ENCODE measurements around the gene SYPL2.

The SYPL2 gene

DNA sequence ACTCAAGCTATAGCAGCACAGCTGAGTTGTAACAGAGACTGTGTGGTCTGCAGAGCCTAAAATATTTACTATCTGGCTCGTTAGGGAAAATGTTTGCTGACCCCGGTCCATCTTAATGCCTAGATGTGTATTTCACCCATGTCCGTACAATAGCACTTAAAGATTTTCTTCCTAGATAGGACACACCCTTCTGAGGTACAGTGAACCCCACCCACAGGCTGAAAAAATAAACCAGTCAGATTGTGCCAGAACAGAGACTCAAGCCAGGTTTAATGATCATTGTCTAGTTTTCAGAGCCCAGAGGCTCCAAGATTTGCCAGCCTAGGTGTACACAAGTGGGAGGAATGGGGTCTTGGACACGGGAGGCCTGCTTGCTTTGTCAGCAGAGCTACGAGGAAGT is 37.6 kb downstream of the SYPL2 start:
- DNase-seq = no peak
- in situ Hi-C loops (cut with HindIII; ENCODE audit: low pct_ligation_motif_present, low pct_unique_long_range_greater_than_20kb, low sequenced_read_pairs) = no loop called here

DNA sequence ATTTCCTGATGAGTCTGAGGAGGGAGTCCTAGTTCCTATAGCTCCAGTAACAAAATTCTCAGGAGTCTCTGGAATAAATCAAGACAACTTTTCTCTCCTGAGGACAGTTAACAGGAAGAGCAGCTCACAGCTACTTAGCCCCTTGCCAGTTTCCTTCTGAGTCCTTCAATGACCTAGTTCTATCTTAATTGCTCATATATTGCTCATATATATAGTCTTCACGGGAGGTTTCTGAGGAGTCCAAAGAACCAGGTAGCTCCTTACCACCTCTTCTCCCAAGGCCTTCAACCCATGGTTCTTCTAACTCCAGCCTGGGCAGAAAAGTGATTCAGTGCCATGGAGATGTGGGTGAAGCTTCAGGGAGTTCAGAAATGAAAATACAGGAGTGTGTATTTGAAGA is 38.6 kb downstream of the SYPL2 start:
- no peak for DNase-seq
- in situ Hi-C loops (cut with HindIII; ENCODE audit: low pct_ligation_motif_present, low pct_unique_long_range_greater_than_20kb, low sequenced_read_pairs) = no loop called here

DNA sequence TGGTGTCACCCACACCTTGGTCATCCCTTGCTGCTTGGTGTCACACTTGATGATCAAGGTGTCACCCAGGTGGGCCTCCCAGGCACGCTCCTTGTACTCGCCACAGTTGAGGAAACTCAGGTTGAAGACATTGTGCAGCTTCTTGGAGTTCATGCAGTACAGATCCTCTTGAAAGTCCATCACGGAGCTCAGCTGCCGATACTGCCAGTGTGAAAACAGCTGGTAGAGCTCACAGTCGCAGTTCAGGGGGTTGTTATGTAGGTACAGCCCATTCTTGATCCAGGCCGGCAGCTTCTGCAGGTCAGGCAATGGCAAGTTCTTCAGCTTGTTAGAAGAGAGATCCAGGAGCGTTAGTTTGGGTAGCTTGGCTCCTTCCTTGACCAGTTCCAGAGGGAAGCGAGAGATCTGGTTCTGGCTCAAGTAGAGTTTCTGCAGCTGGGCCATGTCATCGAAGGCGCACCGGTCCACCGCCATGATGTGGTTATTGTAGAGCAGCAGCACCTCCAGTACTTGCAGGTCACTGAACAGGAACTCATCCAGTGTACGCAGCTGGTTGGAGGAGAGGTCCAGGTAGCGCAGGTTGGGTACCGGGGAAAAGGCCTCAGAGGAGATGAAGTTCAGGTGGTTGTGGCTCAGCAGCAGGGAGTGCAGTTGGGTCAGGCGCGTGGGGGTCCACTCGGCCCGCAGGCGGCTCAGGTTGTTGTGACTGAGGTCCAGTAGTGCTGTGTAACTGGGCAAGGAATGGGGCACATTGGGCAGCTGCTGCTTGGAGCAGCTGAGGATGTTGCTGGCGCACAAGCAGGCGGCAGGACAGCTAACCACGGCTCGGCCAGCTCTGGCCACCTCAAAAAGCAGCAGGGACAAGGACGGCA is 41.9 kb downstream of the SYPL2 start:
- no peak for DNase-seq
- in situ Hi-C loops (cut with HindIII; ENCODE audit: low pct_ligation_motif_present, low pct_unique_long_range_greater_than_20kb, low sequenced_read_pairs) = no loop called here

DNA sequence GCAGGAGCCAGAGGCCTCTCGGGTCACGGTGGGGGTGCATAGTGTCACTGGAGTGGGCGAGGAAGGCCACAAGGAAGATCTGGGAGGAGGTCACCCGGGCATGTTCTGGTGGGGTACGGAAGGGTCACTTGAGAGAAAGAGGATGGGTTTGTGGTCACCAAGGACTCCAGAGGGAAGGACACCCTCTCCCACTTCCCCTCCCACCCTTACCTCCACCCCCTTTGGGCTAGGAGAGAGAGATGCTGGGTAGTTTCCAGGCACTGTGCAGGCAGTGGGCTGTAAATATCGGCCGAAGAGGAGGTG is 42.5 kb downstream of the SYPL2 start:
- no peak for DNase-seq
- in situ Hi-C loops (cut with HindIII; ENCODE audit: low pct_ligation_motif_present, low pct_unique_long_range_greater_than_20kb, low sequenced_read_pairs) = no loop called here

DNA sequence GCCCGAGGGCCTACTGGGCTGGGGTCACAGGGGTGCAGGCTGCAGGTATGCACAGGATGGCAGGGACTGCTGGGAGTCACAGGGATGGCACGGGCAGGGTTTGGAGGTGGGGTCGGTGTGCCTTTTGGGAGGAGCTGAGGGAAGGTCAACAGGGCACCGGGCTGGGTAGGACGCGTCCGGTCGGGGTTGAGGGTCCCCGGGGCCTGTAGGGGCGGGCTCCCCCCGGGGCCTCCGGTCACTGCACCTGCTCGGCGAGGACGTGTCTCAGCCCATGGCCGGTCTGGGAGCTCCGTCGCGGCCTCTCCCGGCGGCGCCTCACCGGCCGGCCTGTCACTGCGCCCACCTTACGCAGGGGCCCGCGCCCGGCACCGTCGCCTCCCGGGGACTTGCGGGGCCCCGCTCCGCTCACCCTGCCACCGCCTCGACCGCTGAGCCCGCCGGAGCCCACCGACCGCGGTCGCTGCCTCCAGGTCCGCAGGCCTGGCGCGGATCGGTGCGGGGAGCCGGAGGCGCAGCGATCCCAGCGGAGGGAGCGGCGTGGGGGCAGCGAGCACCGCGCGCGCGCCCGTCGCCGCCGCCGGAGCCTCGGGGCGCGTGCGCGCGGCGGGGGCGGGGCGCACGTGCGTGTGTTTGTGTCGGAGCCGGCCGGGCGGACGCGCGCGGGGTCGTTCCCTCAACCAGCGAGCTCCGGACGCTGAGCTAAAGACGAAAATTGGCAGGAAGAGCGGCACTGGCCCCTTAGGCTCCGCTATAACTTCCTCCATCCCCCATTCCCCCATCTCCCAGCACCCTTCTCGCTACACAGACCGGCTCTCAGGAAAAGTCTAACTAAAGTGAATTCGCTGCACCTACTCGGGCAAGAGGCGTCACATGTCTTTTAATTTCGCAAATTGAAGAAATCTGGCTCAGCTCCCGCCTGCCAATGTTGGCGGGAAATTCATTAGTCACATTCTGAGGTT is 43.1 kb downstream of the SYPL2 start, which contains the start of gene AMIGO1:
Gene AMIGO1, minus strand, starts transcription at position 552 of the 959 bp plus-strand sequence. CDS start 815 bp downstream, outside the sequence.
- peak; percentile 33 for DNase-seq
- in situ Hi-C loops (cut with HindIII; ENCODE audit: low pct_ligation_motif_present, low pct_unique_long_range_greater_than_20kb, low sequenced_read_pairs) = no loop called here

DNA sequence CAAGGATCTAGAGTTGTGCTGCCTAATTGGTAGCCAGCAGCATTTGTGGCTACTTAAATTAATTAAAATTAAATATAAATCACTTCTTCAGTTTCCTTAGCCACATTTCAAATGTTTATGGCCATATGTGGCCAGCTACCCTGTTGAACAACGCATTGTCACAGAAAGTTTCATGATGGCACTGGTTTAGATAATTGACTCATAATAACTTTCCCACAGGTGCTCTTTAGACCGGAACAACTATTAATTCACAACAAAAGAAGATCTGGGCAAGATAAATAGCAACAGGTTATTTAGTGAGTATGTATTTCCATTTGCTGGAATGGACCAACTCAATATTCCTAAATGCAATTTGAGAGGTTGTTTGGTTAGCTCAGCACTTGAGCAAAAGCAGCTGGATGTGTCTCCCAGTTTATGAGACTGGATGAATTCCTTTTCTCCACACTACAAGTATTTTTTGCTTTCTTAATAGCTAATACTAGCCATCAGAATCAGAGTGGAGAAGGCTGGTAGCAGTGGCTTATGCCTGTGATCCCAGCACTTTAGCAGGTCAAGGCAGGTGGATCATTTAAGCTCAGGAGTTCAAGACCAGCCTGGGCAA is 46.9 kb downstream of the SYPL2 start:
- in situ Hi-C loops (cut with HindIII; ENCODE audit: low pct_ligation_motif_present, low pct_unique_long_range_greater_than_20kb, low sequenced_read_pairs) = no loop called here
- no peak for DNase-seq

DNA sequence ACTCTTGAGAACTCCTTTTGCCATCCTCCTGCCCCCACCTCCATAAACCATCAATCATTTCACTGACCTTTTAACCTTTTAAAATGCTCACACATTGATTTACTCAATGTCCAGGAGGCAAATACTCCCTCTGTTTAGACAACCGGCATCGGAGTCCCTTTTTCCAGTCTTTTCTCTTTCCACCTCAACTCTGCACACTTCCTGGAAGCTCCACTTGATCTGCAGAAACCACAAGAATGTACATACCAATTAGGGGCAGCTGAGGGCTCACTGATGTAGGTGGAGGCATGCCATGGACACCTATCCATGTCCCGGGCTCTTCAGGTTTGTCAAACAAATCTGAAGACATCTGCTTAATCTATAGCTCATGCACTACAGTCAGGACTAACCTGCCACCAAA is 48.5 kb downstream of the SYPL2 start:
- no peak for DNase-seq
- in situ Hi-C loops (cut with HindIII; ENCODE audit: low pct_ligation_motif_present, low pct_unique_long_range_greater_than_20kb, low sequenced_read_pairs) = no loop called here

DNA sequence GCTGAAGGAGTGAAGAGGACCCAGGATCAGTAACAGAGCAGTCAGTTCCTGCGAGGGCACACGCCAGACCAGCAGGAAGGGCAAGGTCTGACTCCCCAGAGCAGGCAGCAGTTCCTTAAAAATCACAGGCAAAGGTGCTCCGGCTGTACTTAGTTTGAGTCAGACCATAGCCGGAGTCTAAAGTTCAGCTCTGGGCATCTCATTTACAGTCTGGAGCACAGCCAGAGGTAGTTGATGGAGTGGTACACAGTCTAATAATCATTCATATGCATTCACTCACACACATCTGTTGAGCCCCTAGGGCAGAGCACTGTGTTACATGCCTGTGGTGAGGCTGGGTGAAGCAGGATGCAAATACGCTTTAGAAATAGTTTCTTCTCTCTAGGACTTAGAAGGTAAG is 50.5 kb downstream of the SYPL2 start:
- DNase-seq = no peak
- in situ Hi-C loops (cut with HindIII; ENCODE audit: low pct_ligation_motif_present, low pct_unique_long_range_greater_than_20kb, low sequenced_read_pairs) = no loop called here

DNA sequence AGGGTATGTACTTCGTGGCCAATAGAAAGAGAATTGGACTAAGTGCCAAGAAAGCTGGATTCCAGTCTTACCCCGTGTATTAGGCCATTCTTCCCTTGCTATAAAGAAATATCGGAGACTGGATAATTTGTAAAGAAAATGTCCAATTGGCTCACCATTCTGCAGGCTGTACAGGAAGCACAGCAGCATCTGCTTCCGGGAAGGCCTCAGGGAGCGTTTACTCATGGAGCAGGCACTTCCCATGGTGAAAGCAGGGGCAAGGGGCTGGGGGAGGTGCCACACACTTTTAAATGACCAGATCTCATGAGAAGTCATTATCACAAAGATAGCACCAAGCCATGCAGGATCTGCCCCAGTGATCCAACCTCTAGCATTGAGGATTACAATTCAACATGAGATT is 51.0 kb downstream of the SYPL2 start:
- DNase-seq = no peak
- in situ Hi-C loops (cut with HindIII; ENCODE audit: low pct_ligation_motif_present, low pct_unique_long_range_greater_than_20kb, low sequenced_read_pairs) = no loop called here

DNA sequence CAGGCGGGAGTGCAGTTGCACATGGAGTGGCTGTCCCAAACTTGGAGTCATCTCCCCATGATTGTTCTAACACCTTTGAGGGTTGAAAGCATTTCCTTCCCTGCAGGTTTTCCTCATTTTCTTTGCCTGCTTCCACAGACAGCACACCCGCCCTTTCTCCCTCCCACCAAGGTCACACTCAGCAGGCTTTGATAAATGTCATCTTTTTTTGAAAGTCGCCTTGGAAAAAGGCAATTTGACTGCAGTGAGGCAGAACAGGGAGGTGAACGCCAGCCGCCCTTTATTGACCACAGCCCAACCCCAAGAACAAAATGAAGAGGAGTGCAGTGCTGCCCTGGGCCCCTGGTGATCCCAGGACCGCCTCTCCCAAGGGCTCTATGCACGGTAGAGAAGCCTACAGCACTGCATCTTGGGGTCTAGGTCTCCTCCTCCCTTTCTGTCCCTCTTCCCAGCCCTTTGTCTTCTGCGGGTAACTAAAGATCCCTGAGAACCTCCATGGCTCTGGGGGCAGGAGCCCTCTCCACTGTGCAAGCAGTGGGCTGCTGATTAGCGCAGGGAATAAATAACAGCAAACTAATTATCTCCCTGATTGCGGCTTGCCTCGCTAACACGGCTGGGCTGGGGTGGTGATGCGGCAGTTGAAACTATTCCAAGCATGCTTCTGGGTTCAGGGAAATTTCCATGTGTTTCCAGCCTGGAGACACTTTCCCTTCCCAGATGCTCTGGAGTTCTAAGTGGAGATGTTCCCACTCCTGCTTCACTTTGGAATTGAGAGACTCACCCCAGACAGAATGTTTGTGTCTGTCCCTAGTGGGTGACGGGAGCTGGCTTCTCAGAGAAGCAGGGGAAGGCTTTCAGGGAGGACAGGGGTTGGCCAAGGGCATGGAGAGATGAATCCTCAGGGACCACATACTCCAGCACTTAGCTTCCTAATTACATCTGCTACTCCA is 54.9 kb downstream of the SYPL2 start:
- DNase-seq = no peak
- in situ Hi-C loops (cut with HindIII; ENCODE audit: low pct_ligation_motif_present, low pct_unique_long_range_greater_than_20kb, low sequenced_read_pairs) = no loop called here

DNA sequence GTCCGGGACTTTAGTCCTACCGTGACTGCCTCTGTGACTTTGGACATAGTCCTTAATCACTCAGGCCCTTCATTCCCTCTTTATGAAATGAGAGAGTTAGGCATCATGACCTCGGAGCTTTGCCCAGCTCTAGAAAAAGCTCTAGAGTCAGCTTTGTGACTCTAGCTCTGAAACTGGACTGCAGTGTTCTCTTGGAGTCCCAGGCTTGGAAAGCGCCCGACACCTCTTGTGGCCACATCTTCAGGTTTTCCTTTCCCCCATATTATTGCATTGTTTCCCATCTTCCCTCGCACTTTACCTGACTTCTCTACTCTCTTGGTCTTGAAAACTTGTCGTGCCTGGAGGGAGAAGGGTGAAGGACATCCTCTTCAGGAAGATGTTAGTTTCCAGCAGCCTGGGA is 55.7 kb downstream of the SYPL2 start:
- no peak for DNase-seq
- in situ Hi-C loops (cut with HindIII; ENCODE audit: low pct_ligation_motif_present, low pct_unique_long_range_greater_than_20kb, low sequenced_read_pairs) = no loop called here

DNA sequence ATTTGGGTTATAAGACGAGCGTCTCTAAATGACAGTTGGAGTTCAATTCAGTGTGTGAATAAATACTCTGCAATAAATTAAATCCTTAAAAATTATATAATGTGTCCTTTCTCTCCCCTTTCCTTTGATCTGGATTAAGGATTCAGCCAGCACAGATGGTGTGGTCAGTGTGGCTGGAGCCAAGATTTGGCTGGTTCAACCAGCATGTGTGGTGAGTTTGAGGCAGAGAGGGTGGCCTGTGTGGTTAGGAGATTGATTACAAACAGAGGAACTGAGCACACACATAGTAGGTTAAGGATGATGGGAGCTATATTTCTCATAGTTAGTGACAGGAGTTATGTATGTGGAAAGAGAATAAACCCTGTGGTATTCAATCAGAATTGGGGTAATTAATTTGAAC is 57.4 kb downstream of the SYPL2 start:
- no peak for DNase-seq
- in situ Hi-C loops (cut with HindIII; ENCODE audit: low pct_ligation_motif_present, low pct_unique_long_range_greater_than_20kb, low sequenced_read_pairs) = no loop called here

DNA sequence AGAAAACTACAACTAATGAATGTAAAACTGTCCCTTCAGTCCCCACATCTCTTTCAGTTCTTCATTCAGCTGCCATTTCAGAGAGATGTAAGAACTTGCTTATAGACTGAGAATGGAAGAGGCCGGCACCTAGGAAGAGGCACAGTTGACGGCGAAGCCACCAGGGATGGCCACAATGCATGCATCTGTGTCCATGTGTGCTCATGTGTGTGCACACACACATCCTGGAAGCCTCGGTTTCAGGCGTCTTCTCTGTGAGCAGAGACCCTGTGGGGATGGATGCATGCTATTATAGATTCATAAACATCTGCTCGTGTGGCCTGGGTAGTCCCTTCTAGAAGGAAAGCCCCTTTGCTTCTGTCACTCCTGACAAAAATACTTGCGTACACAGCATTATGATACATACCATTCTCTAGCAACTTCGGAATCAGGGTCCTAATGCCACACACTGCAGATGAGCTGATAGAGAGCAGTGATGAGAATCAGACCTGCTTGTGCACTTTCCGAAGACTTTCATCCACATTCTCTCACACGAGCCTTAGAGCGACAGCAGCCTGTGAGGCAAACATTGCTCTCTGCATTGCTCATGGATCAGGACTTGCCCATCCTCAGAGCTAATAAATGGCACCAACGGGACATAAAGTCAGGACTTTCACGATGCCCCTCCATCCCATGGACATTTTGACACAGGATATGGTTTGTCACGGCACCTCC is 60.9 kb downstream of the SYPL2 start:
- in situ Hi-C loops (cut with HindIII; ENCODE audit: low pct_ligation_motif_present, low pct_unique_long_range_greater_than_20kb, low sequenced_read_pairs) = no loop called here
- DNase-seq = no peak

DNA sequence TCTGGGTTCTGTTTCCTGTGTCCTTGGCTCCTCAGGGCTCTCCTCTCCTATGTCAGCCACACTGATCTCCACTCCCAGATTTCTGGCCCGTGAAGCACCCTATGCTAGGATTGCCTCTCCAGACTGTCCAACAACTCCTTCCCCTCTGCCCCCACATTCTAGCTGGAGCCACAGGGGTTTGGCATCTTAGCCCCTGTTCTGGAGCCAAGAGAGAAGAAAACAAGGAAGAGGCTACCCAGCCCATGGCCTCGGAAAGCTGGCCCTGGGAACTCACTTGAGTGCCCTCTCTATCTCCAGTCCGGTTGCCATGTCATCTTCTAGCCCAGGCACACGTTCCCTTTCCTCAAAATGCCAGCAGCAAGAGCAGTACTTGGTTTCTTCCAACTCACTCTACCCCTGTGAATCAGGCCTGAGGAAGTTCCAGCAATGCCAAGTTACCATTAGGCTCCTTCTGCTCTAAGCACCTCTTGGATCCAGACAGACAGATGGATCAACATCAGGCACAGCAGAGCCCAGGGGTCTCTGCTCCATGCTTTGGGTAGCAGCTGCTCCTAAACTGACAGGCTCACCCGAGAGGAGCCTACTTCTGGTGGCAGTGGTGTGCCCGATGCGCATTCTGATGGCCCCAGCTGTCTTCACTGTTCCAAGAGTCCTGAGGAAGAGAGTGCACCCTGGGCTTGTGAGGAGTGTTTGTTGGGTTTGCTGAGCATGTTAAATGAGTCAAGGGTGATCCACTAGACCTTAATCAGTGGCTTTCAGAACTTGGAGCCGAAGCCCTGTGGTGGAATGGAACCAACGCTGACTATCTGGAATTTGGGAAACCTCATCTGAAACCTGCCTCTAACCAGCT is 61.7 kb downstream of the SYPL2 start:
- DNase-seq = no peak
- in situ Hi-C loops (cut with HindIII; ENCODE audit: low pct_ligation_motif_present, low pct_unique_long_range_greater_than_20kb, low sequenced_read_pairs) = no loop called here

DNA sequence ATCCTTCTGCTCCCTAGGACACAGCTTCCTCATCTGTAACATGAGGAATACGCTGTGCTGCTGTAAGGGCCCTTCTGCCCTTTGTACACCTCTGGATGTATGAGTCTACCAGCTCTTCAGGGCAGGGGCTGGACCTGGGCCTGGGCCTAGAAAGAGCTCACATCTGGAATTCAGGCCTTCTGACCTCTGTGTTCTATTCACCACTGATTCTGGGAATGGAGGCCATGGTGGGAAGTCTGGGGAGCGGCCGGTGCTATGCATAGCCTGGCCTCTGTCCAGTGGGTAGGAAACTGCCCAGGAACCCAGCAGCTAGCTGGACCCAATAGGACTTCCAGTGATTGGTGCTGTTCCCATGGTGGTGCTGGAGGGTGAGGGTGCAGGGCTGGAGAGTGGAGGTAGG is 62.4 kb downstream of the SYPL2 start:
- in situ Hi-C loops (cut with HindIII; ENCODE audit: low pct_ligation_motif_present, low pct_unique_long_range_greater_than_20kb, low sequenced_read_pairs) = no loop called here
- DNase-seq = no peak

DNA sequence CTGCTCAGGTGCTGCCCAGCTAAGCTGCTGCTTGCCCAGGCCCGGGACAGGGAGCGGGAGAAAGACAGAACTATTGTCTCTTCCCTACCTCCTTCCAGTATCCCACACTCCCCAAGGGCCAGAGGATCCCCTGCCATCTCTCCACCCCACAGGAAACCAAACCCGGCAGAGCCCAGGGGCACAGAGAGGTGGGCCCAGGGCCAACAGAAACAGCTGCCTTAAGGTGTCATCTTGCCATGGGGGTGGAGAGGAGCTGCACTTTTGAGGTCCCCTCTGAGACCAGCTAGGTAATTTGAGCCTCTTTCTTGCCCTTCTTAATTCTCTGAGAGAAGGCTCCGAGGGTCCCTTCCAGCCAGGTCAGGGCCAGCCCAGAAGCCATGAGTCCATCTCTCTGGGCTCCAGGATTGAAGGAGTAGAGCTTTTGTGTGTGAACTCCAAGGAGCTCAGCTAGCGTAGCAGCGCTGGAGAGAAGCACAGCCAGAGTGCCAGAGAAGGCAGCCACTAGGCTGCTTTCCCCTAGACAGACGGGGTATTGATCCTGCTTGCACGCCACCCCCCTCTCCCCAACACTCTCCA is 63.6 kb downstream of the SYPL2 start:
- DNase-seq = no peak
- in situ Hi-C loops (cut with HindIII; ENCODE audit: low pct_ligation_motif_present, low pct_unique_long_range_greater_than_20kb, low sequenced_read_pairs) = no loop called here
